Astrocyte (in vitro differentiated cells and primary cell): Measurements from ENCODE around the gene HIPK2.

ENCODE experiments used
- CTCF ChIP-seq: IDR thresholded peaks from 2 replicates; pipeline ENCODE4 v1.5.1; 2011; ENCODE audit warnings: low read depth, mild to moderate bottlenecking, inconsistent platforms, low read length, moderate library complexity; ENCODE audit not compliant: insufficient read depth
- EZH2 ChIP-seq: IDR thresholded peaks from 2 replicates; pipeline ENCODE4 v1.6.1; 2012; ENCODE audit warnings: mild to moderate bottlenecking, low read length, inconsistent platforms; ENCODE audit not compliant: insufficient read depth

GRCh38 chr7:139703487-139704307 lies 74.1 kb downstream of the HIPK2 start:
- TF ChIP-seq CTCF (no peak), EZH2 (no peak)
